CD14-positive monocyte (primary cell): ENCODE data around the gene ELOA. TPM values are rescaled to one million over a fixed set of nuclear protein-coding genes. Genes with fewer than 3 reads are reported as not detected.
A peak's percentile ranks its signal among the peaks of the same experiment; 100 is the strongest.

Experiments
- DNase-seq, 3 donors: peaks; one replicate each; pipeline ENCODE4 v3.0.0-alpha.2; 2011 to 2022
- H2AFZ ChIP-seq: 2 replicates; pipeline ENCODE4 v1.6.0; 2012; ENCODE audit warnings: mild to moderate bottlenecking, low read depth, low read length, inconsistent platforms; ENCODE audit not compliant: insufficient read depth, poor library complexity, severe bottlenecking
- H3K27ac ChIP-seq, 2 donors: 1 replicate in 1 of 2; 2 replicates in 1 of 2; pipeline ENCODE4 v1.5.1; 2012 to 2013; ENCODE audit warnings: low read length in 2 of 2, control low read depth in 1 of 2, inconsistent platforms in 1 of 2, low read depth in 1 of 2, mild to moderate bottlenecking in 1 of 2
- H3K27me3 ChIP-seq, 2 donors: one replicate each; pipeline versions ENCODE4 v1.6.0 to v1.6.1; 2011 to 2013; ENCODE audit warnings: low read length in 2 of 2; ENCODE audit not compliant: control insufficient read depth in 2 of 2, insufficient read depth in 2 of 2
- H3K36me3 ChIP-seq, 2 donors: replicated peaks in 1 of 2; 1 replicate in 1 of 2; 2 replicates in 1 of 2; pipeline versions ENCODE4 v1.5.1 to v1.6.1; 2012 to 2013; ENCODE audit warnings: low read length in 2 of 2, control low read depth in 1 of 2, inconsistent platforms in 1 of 2, mild to moderate bottlenecking in 1 of 2; ENCODE audit not compliant: insufficient read depth in 2 of 2, control insufficient read depth in 1 of 2
- H3K4me1 ChIP-seq, 2 donors: 1 replicate in 1 of 2; 2 replicates in 1 of 2; pipeline versions ENCODE4 v1.5.1 to v1.6.1; 2012 to 2013; ENCODE audit warnings: low read length in 2 of 2, control low read depth in 1 of 2, inconsistent platforms in 1 of 2, mild to moderate bottlenecking in 1 of 2, moderate library complexity in 1 of 2; ENCODE audit not compliant: insufficient read depth in 2 of 2, control insufficient read depth in 1 of 2
- H3K4me2 ChIP-seq: replicated peaks from 2 replicates; pipeline ENCODE3; 2012; ENCODE audit warnings: low read length, moderate library complexity, mild to moderate bottlenecking; ENCODE audit not compliant: poor library complexity, severe bottlenecking; ENCODE audit errors: extremely low read depth
- H3K4me3 ChIP-seq, 3 experiments: fragments of 200-600 bp in 1 of 3; sonication (generic) in 1 of 3; replicated peaks in 1 of 3; 1 replicate in 2 of 3; 2 replicates in 1 of 3; pipeline ENCODE4 v1.5.1; 2011 to 2013; ENCODE audit warnings: low read length in 3 of 3, mild to moderate bottlenecking in 3 of 3, control low read depth in 2 of 3, low read depth in 2 of 3, inconsistent platforms in 1 of 3, moderate library complexity in 1 of 3
- H3K79me2 ChIP-seq: 2 replicates; pipeline ENCODE4 v1.6.0; 2012; ENCODE audit warnings: mild to moderate bottlenecking, control low read depth, inconsistent platforms, low read length, moderate library complexity; ENCODE audit not compliant: insufficient read depth
- H3K9ac ChIP-seq: 2 replicates; pipeline ENCODE4 v1.6.0; 2017; ENCODE audit warnings: low read length, mild to moderate bottlenecking; ENCODE audit not compliant: insufficient read depth, poor library complexity, severe bottlenecking
- H3K9me3 ChIP-seq, 2 donors: replicated peaks in 1 of 2; 1 replicate in 1 of 2; 2 replicates in 1 of 2; pipeline versions ENCODE4 v1.5.1 to v1.6.1; 2012 to 2013; ENCODE audit warnings: low read length in 2 of 2, control low read depth in 1 of 2; ENCODE audit not compliant: control insufficient read depth in 1 of 2, insufficient read depth in 1 of 2
- H4K20me1 ChIP-seq: 2 replicates; pipeline ENCODE4 v1.6.0; 2012; ENCODE audit warnings: mild to moderate bottlenecking, low read length, control low read depth, moderate library complexity; ENCODE audit not compliant: insufficient read depth
- H3K27ac Mint-ChIP-seq, 7 donors: one replicate each; pipeline ENCODE4 v1.8.0; 2020; ENCODE audit warnings: mild to moderate bottlenecking in 7 of 7, mixed read lengths in 7 of 7, moderate library complexity in 6 of 7, inconsistent platforms in 2 of 7
- H3K27me3 Mint-ChIP-seq, 3 donors: one replicate each; pipeline ENCODE4 v1.8.0; 2021 to 2022; ENCODE audit warnings: low read depth in 3 of 3, mild to moderate bottlenecking in 3 of 3, mixed read lengths in 3 of 3, moderate library complexity in 3 of 3, inconsistent platforms in 1 of 3
- H3K36me3 Mint-ChIP-seq, 2 donors: one replicate each; pipeline ENCODE4 v1.8.0; 2020; ENCODE audit warnings: mixed read lengths in 2 of 2, inconsistent platforms in 1 of 2, mild to moderate bottlenecking in 1 of 2
- H3K4me1 Mint-ChIP-seq: one replicate; pipeline ENCODE4 v1.8.0; 2020; ENCODE audit warnings: mild to moderate bottlenecking, mixed read lengths
- H3K4me3 Mint-ChIP-seq, 2 donors: one replicate each; pipeline ENCODE4 v1.8.0; 2020; ENCODE audit warnings: mild to moderate bottlenecking in 2 of 2, mixed read lengths in 2 of 2, moderate library complexity in 1 of 2
- H3K9me3 Mint-ChIP-seq, 7 donors: one replicate each; pipeline ENCODE4 v1.8.0; 2020 to 2022; ENCODE audit warnings: mixed read lengths in 7 of 7, mild to moderate bottlenecking in 6 of 7, moderate library complexity in 6 of 7, inconsistent platforms in 2 of 7
- CTCF ChIP-seq: fragments of 200-600 bp; IDR thresholded peaks from one replicate; pipeline ENCODE4 v1.8.0; 2022; ENCODE audit warnings: antibody characterized with exemption, mild to moderate bottlenecking
- WGBS: methylation state at CpG from one replicate; pipeline ENCODE4 v1.1.5; 2013; ENCODE audit warnings: missing lambda C conversion rate; ENCODE audit not compliant: insufficient coverage; 5-methylcytosine and 5-hydroxymethylcytosine counted together
- intact Hi-C, 2 donors: fragments of 100-400 bp; cut with micrococcal nuclease; formaldehyde crosslinking; loops; one replicate each; pipeline versions ENCODE4 v1.15.0 to v1.15.1; 2023
- polyA plus RNA-seq, 3 donors: library from polyadenylated mRNA; depleted of rRNA in 1 of 3; unstranded in 2 of 3; stranded (reverse) in 1 of 3; fragments of 300-500 nt in 2 of 3; fragments of >200 nt in 1 of 3; fragmentation: Illumina TruSeq in 2 of 3; gene quantifications; 1 replicate in 2 of 3; 2 replicates in 1 of 3; pipeline ENCODE4 v1.2.3, GENCODE V29; 2012 to 2021

ELOA gene
- polyA plus RNA-seq, 3 donors = 25.4 to 31.2 (median 28.7) TPM

- no peak overlapping the region for H3K4me3 Mint-ChIP-seq
- H3K9me3 ChIP-seq = no peaks in the 10 kb centered on the region
- peaks cover 70 to 81% of the 10 kb centered on the region in 2 donors for H3K36me3 Mint-ChIP-seq
- H3K79me2 ChIP-seq = peaks cover 53% of the 10 kb centered on the region
- H3K27me3 ChIP-seq = no peaks in the 10 kb centered on the region
- no peak overlapping the region for H3K9ac ChIP-seq
- H3K36me3 ChIP-seq = peaks cover 70 to 95% of the 10 kb centered on the region in 2 donors
- H3K27me3 Mint-ChIP-seq = peaks cover 0 to 2% (median 0%) of the 10 kb centered on the region in 3 donors
- no peak overlapping the region for H3K4me2 ChIP-seq
- intact Hi-C loops = loop anchor here (5.0 to 10.0 kb wide), 2 partner anchors 59 to 196 kb away; partner anchors contain the start of genes ID3 (in 1 of the 2) and RPL11 (in 1 of the 2)
- H3K4me1 Mint-ChIP-seq = peaks cover 13% of the 10 kb centered on the region
- H2AFZ ChIP-seq = no peak overlapping the region
- DNase-seq = peak in 2 of 3 donors; percentile 12 to 34
- H4K20me1 ChIP-seq = peaks cover 97% of the 10 kb centered on the region
- peak overlapping the region in 4 of 7 donors; percentile 4 to 73 (median 60) for H3K27ac Mint-ChIP-seq
- H3K9me3 Mint-ChIP-seq = no peaks in the 10 kb centered on the region
- peak; percentile 80 for TF ChIP-seq CTCF
- no peak overlapping the region for H3K4me3 ChIP-seq
- peak overlapping the region in 1 of 2 donors; percentile 6 for H3K27ac ChIP-seq
- H3K4me1 ChIP-seq = no peaks in the 10 kb centered on the region
- no CpG with 5 or more reads among the region's 11 CpGs for WGBS
Observed at GRCh38 chr1:23751050-23751814, 8.0 kb downstream of the ELOA start.

- Histone ChIP-seq H3K27ac (peak overlapping the region in 1 of 2 donors; percentile 6), H3K36me3 (peaks cover 76 to 95% of the 10 kb centered on the region in 2 donors), H3K79me2 (peaks cover 47% of the 10 kb centered on the region), H4K20me1 (peaks cover 97% of the 10 kb centered on the region), H3K27me3 (no peaks in the 10 kb centered on the region), H3K4me1 (no peaks in the 10 kb centered on the region), H3K9me3 (no peaks in the 10 kb centered on the region), H3K4me2 (no peak overlapping the region), H2AFZ (no peak overlapping the region), H3K9ac (no peak overlapping the region), H3K4me3 (no peak overlapping the region)
- no peaks in the 10 kb centered on the region for H3K9me3 Mint-ChIP-seq
- 100% methylated on average over 3 of the region's 4 CpGs for WGBS
- DNase-seq = no peak
- H3K36me3 Mint-ChIP-seq = peaks cover 73 to 81% of the 10 kb centered on the region in 2 donors
- intact Hi-C loops = loop anchor here (5.0 to 10.0 kb wide), 2 partner anchors 60 to 197 kb away; partner anchors contain the start of genes ID3 (in 1 of the 2) and RPL11 (in 1 of the 2)
- peaks cover 9% of the 10 kb centered on the region for H3K4me1 Mint-ChIP-seq
- peak; percentile 5 for TF ChIP-seq CTCF
- H3K27me3 Mint-ChIP-seq = peaks cover 0 to 2% (median 0%) of the 10 kb centered on the region in 3 donors
- no peak overlapping the region for H3K4me3 Mint-ChIP-seq
- H3K27ac Mint-ChIP-seq = peak overlapping the region in 1 of 7 donors; percentile 4
Observed at GRCh38 chr1:23751815-23752200, 8.5 kb downstream of the ELOA start.
